GM10266 (cell line): ENCODE results near the gene GNG7.
"Not testable (repeated sequence)": the region's sequence is repeated elsewhere in the genome, so short reads cannot be mapped to it uniquely, and the experiment has no call there.

Experiments
- DNase-seq: peaks from one replicate; pipeline ENCODE4 v3.0.0; 2012; ENCODE audit errors: extremely low spot score
- TF ChIP-seq, protein P1 (sequence below): IDR thresholded peaks from 2 replicates; pipeline ENCODE4 v1.5.1; 2012; ENCODE audit warnings: mild to moderate bottlenecking, low read depth; ENCODE audit not compliant: control insufficient read depth, insufficient read depth; ENCODE audit errors: missing control alignments

Gene GNG7

GRCh38 chr19:2523630-2524311 lies 178.7 kb downstream of the GNG7 start:
- DNase-seq, result no peak
- TF ChIP-seq, protein P1, sequence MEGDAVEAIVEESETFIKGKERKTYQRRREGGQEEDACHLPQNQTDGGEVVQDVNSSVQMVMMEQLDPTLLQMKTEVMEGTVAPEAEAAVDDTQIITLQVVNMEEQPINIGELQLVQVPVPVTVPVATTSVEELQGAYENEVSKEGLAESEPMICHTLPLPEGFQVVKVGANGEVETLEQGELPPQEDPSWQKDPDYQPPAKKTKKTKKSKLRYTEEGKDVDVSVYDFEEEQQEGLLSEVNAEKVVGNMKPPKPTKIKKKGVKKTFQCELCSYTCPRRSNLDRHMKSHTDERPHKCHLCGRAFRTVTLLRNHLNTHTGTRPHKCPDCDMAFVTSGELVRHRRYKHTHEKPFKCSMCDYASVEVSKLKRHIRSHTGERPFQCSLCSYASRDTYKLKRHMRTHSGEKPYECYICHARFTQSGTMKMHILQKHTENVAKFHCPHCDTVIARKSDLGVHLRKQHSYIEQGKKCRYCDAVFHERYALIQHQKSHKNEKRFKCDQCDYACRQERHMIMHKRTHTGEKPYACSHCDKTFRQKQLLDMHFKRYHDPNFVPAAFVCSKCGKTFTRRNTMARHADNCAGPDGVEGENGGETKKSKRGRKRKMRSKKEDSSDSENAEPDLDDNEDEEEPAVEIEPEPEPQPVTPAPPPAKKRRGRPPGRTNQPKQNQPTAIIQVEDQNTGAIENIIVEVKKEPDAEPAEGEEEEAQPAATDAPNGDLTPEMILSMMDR, result no peak

DNA sequence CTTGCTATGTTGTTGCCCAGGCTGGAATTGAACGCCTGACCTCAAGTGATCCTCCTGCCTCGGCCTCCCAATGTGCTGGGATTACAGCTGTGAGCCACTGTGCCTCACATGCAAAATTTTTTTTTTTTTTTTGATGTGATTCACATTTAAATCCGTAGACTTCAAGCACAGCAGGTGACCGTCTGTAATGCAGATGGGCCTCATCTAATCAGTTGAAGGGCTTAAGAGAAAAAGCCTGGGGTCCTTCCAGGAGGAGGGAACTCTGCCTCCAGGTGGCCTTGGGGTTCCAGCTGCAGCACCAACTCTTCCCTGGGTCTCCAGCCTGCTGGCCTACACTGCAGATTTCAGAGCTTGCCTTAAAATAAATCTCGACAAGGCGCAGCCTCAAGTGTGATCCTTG lies 183.0 kb downstream of the GNG7 start:
- TF ChIP-seq, protein P1, result no peak
- no peak for DNase-seq

DNA sequence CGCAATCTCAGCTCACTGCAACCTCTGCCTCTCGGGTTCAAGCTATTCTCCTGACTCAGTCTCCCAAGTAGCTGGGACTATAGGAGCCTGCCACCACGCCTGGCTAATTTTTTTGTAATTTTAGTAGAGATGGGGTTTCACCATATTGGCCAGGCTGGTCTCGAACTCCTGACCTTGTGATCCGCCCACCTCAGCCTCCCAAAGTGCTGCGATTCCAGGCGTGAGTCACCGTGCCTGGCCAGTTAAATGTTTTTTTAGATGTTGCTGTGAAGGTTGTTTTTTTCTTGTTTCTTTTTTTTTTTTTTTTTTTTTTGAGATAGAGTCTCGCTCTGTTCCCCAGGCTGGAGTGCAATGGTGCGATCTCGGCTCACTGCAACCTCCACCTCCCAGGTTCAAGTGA lies 183.6 kb downstream of the GNG7 start:
- not testable (repeated sequence) for DNase-seq

GRCh38 chr19:2517881-2518601 lies 184.5 kb downstream of the GNG7 start:
- TF ChIP-seq, protein P1, result no peak
- DNase-seq, result no peak

- TF ChIP-seq, protein P1, result no peak
- DNase-seq, result no peak
These were observed 185.8 kb downstream of the GNG7 start for GRCh38 chr19:2516727-2517126.

DNA sequence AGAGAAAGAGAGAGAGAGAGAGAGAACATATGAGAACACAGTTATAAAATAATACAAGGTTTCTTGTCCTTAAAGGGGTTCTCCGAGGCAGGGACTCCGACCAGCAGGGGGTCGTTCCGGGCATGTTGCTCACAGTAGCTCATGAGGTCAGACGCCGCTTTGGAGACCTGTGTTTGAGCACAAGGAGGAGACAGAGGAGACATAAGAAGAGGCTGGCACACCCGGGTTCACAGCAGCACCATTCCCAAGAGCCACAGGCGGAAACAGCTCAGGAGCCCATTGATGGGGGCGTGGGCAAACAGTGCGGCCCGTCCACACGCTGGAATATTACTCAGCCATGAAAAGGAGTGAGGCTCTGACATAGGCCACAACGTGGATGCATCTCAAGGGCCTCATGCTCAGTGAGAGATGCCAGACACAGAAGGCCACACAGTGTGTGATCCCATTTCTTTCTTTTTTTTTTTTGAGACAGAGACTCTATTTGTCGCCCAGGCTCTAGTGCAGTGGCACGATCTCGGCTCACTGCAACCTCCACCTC lies 187.4 kb downstream of the GNG7 start:
- TF ChIP-seq, protein P1, result no peak
- no peak for DNase-seq

GRCh38 chr19:2512523-2513431 lies 189.7 kb downstream of the GNG7 start:
- DNase-seq, result no peak
- TF ChIP-seq, protein P1, result no peak
